Measurements from ENCODE around the gene TRIM7.

DNA sequence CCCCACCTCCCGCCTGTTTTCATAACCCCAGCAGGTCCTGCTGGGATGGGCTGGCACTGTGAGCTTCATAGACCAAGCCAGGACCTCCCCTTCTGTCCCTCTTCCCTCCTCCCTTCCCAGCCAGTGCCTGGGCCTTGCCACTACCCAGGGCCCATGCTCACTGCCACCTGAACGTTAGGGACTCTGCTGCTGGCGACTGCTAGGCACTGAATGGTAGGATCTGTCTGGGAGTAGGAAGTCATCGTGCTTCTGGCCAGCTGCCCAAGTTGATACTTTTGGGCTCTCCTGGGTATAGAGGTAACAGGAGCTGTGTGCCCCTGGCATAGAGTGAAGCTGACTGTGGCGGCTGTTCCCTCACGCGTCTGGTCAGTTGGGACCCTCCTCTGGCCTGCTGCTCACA, 26.4 kb upstream of the TRIM7 start:
- TF ChIP-seq, protein P1, sequence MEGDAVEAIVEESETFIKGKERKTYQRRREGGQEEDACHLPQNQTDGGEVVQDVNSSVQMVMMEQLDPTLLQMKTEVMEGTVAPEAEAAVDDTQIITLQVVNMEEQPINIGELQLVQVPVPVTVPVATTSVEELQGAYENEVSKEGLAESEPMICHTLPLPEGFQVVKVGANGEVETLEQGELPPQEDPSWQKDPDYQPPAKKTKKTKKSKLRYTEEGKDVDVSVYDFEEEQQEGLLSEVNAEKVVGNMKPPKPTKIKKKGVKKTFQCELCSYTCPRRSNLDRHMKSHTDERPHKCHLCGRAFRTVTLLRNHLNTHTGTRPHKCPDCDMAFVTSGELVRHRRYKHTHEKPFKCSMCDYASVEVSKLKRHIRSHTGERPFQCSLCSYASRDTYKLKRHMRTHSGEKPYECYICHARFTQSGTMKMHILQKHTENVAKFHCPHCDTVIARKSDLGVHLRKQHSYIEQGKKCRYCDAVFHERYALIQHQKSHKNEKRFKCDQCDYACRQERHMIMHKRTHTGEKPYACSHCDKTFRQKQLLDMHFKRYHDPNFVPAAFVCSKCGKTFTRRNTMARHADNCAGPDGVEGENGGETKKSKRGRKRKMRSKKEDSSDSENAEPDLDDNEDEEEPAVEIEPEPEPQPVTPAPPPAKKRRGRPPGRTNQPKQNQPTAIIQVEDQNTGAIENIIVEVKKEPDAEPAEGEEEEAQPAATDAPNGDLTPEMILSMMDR (IDR thresholded peaks at IDR 0.05; ENCODE audit: low read depth, low read length, poor library complexity, severe bottlenecking), result no peak
- no peak for TF ChIP-seq EZH2phosphoT487 (IDR thresholded peaks at IDR 0.05; ENCODE audit: borderline replicate concordance, low read length)
